Peyer's patch (tissue), 4 donors: ENCODE measurements around the gene SEC24A.
"Not testable (repeated sequence)": the region's sequence is repeated elsewhere in the genome, so short reads cannot be mapped to it uniquely, and the experiment has no call there.

Experiments used
- POLR2A ChIP-seq, 2 donors: fragments of 450-650 bp; IDR thresholded peaks; one replicate each; pipeline ENCODE4 v1.5.1; 2017; ENCODE audit warnings: antibody characterized with exemption in 2 of 2, mild to moderate bottlenecking in 2 of 2, moderate library complexity in 2 of 2
- TF ChIP-seq, protein P1 (sequence below), 6 experiments: fragments of 450-650 bp in 4 of 6; fragments of 200-600 bp in 2 of 6; sonication (generic) in 1 of 6; IDR thresholded peaks; one replicate each; pipeline ENCODE4 v1.5.1; 2017 to 2019; ENCODE audit warnings: antibody characterized with exemption in 6 of 6, mild to moderate bottlenecking in 3 of 6, moderate library complexity in 1 of 6

DNA sequence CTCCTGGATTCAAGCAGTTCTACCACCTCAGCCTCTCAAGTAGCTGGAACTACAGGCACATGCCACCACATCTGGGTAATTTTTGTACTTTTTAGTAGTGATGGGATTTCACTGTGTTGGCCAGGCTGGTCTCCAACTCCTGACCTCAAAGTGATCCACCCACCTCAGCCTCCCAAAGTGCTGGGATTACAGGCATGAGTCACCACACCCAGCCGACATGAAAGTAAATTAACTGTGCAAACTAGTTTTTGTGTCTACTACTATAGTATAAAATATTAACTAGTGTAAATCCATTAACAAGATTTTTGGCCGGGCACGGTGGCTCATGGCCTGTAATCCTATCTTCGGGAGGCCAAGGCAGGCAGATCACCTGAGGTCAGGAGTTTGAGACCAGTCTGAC is 25.0 kb downstream of the SEC24A start:
- TF ChIP-seq POLR2A (IDR thresholded peaks at IDR 0.05), result not testable (repeated sequence)
- TF ChIP-seq, protein P1, sequence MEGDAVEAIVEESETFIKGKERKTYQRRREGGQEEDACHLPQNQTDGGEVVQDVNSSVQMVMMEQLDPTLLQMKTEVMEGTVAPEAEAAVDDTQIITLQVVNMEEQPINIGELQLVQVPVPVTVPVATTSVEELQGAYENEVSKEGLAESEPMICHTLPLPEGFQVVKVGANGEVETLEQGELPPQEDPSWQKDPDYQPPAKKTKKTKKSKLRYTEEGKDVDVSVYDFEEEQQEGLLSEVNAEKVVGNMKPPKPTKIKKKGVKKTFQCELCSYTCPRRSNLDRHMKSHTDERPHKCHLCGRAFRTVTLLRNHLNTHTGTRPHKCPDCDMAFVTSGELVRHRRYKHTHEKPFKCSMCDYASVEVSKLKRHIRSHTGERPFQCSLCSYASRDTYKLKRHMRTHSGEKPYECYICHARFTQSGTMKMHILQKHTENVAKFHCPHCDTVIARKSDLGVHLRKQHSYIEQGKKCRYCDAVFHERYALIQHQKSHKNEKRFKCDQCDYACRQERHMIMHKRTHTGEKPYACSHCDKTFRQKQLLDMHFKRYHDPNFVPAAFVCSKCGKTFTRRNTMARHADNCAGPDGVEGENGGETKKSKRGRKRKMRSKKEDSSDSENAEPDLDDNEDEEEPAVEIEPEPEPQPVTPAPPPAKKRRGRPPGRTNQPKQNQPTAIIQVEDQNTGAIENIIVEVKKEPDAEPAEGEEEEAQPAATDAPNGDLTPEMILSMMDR (IDR thresholded peaks at IDR 0.05), result not testable (repeated sequence)
